Liver (tissue), 9 donors: ENCODE data around the gene FRK. TPM values are rescaled to one million over a fixed set of nuclear protein-coding genes. Genes with fewer than 3 reads are reported as not detected.

ENCODE experiments used
- DNase-seq: peaks from one replicate; pipeline ENCODE4 v3.0.0-alpha.2; 2017; ENCODE audit warnings: low spot score
- H3K27ac ChIP-seq, 2 donors: one replicate each; pipeline ENCODE4 v1.7.0; 2013; ENCODE audit warnings: inconsistent platforms in 2 of 2, low read length in 2 of 2, control low read depth in 1 of 2, low read depth in 1 of 2, mild to moderate bottlenecking in 1 of 2
- H3K27me3 ChIP-seq, 4 donors: one replicate each; pipeline versions ENCODE4 v1.6.1 to v1.7.0; 2013; ENCODE audit warnings: low read length in 3 of 4, inconsistent platforms in 1 of 4, mild to moderate bottlenecking in 1 of 4, moderate library complexity in 1 of 4; ENCODE audit not compliant: control insufficient read depth in 4 of 4, insufficient read depth in 4 of 4
- H3K36me3 ChIP-seq, 4 donors: one replicate each; pipeline versions ENCODE4 v1.6.1 to v1.7.0; 2013; ENCODE audit warnings: low read length in 3 of 4, mild to moderate bottlenecking in 3 of 4, low read depth in 1 of 4, moderate library complexity in 1 of 4; ENCODE audit not compliant: control insufficient read depth in 4 of 4, insufficient read depth in 3 of 4
- H3K4me1 ChIP-seq, 4 donors: one replicate each; pipeline versions ENCODE4 v1.6.1 to v1.7.0; 2013; ENCODE audit warnings: low read length in 3 of 4, mild to moderate bottlenecking in 3 of 4, moderate library complexity in 1 of 4; ENCODE audit not compliant: control insufficient read depth in 4 of 4, insufficient read depth in 4 of 4
- H3K4me3 ChIP-seq, 3 donors: one replicate each; pipeline versions ENCODE4 v1.6.1 to v1.7.0; 2013; ENCODE audit warnings: low read length in 3 of 3, control low read depth in 1 of 3, low read depth in 1 of 3, mild to moderate bottlenecking in 1 of 3
- H3K9ac ChIP-seq, 2 donors: one replicate each; pipeline ENCODE4 v1.7.0; 2013; ENCODE audit warnings: low read length in 2 of 2, mild to moderate bottlenecking in 2 of 2, moderate library complexity in 2 of 2, control low read depth in 1 of 2, low read depth in 1 of 2
- H3K9me3 ChIP-seq, 4 donors: one replicate each; pipeline versions ENCODE4 v1.6.1 to v1.7.0; 2013; ENCODE audit warnings: low read length in 3 of 4; ENCODE audit not compliant: control insufficient read depth in 4 of 4
- EGR1 ChIP-seq, 2 donors: IDR thresholded peaks; 2 replicates each; pipeline ENCODE4 v1.6.1; 2016 to 2018; ENCODE audit warnings: antibody characterized with exemption in 2 of 2, low read depth in 2 of 2
- FOXA1 ChIP-seq: IDR thresholded peaks from 2 replicates; pipeline ENCODE4 v1.6.1; 2016; ENCODE audit warnings: antibody characterized with exemption
- FOXA2 ChIP-seq: IDR thresholded peaks from 2 replicates; pipeline ENCODE4 v1.6.1; 2016; ENCODE audit warnings: antibody characterized with exemption
- GABPA ChIP-seq, 2 donors: IDR thresholded peaks in 1 of 2; conservative IDR thresholded peaks in 1 of 2; 2 replicates each; pipeline ENCODE4 v1.6.1; 2016; ENCODE audit warnings: antibody characterized with exemption in 2 of 2, mild to moderate bottlenecking in 1 of 2, moderate library complexity in 1 of 2
- HNF4A ChIP-seq, 2 donors: conservative IDR thresholded peaks; 2 replicates each; pipeline ENCODE4 v1.6.1; 2016; ENCODE audit warnings: antibody characterized with exemption in 2 of 2, mild to moderate bottlenecking in 2 of 2
- HNF4G ChIP-seq: IDR thresholded peaks from 2 replicates; pipeline ENCODE4 v1.6.1; 2016; ENCODE audit warnings: antibody characterized with exemption
- JUND ChIP-seq, 2 donors: IDR thresholded peaks; 2 replicates each; pipeline ENCODE4 v1.6.1; 2016; ENCODE audit warnings: antibody characterized with exemption in 2 of 2
- NR2F2 ChIP-seq: IDR thresholded peaks from 2 replicates; pipeline ENCODE4 v1.6.1; 2016; ENCODE audit warnings: antibody characterized with exemption
- RAD21 ChIP-seq, 2 donors: IDR thresholded peaks; 2 replicates each; pipeline ENCODE4 v1.6.1; 2016; ENCODE audit warnings: antibody characterized with exemption in 2 of 2, mild to moderate bottlenecking in 2 of 2
- RXRA ChIP-seq, 2 donors: IDR thresholded peaks; 2 replicates each; pipeline ENCODE4 v1.6.1; 2017 to 2018; ENCODE audit warnings: antibody characterized with exemption in 2 of 2, mild to moderate bottlenecking in 1 of 2
- SP1 ChIP-seq: IDR thresholded peaks from 2 replicates; pipeline ENCODE4 v1.6.1; 2018; ENCODE audit warnings: antibody characterized with exemption, mild to moderate bottlenecking
- TAF1 ChIP-seq: conservative IDR thresholded peaks from 2 replicates; pipeline ENCODE4 v1.6.1; 2016; ENCODE audit warnings: antibody characterized with exemption, mild to moderate bottlenecking
- YY1 ChIP-seq: IDR thresholded peaks from 2 replicates; pipeline ENCODE4 v1.6.1; 2016; ENCODE audit warnings: antibody characterized with exemption, mild to moderate bottlenecking
- WGBS: extraction: QIAGEN DNeasy Blood & Tissue Kit; methylation state at CpG from one replicate; pipeline ENCODE4 v1.1.7; 2013; 5-methylcytosine and 5-hydroxymethylcytosine counted together
- polyA plus RNA-seq, 2 donors: library from polyadenylated mRNA; stranded (reverse) in 1 of 2; unstranded in 1 of 2; fragments of 200-250 nt in 1 of 2; fragments of >200 nt in 1 of 2; fragmentation: Nextera tagmentation in 1 of 2; extraction: Ambion mirVana in 1 of 2; gene quantifications; one replicate each; pipeline versions ENCODE4 v1.2.1 to v1.2.3, GENCODE V29; 2013 to 2015
- total RNA-seq, 2 donors: library from RNA; depleted of rRNA; stranded (reverse); fragments of >200 nt; gene quantifications; one replicate each; pipeline ENCODE4 v1.2.3, GENCODE V29; 2014
- TF ChIP-seq, protein P1 (sequence below): IDR thresholded peaks from 2 replicates; pipeline ENCODE4 v1.6.1; 2016; ENCODE audit warnings: antibody characterized with exemption
- TF ChIP-seq, protein P2 (sequence below): IDR thresholded peaks from 2 replicates; pipeline ENCODE4 v1.6.1; 2016; ENCODE audit warnings: antibody characterized with exemption
- TF ChIP-seq, protein P3 (sequence below): IDR thresholded peaks from 2 replicates; pipeline ENCODE4 v1.6.1; 2016; ENCODE audit warnings: antibody characterized with exemption
- TF ChIP-seq, protein P4 (sequence below): fragments of 150-350 bp; IDR thresholded peaks from 2 replicates; pipeline ENCODE4 v1.5.1; 2017; ENCODE audit warnings: improper control_type of control experiment, low read depth, low read length; ENCODE audit not compliant: missing input control
- TF ChIP-seq, protein P5 (sequence below): IDR thresholded peaks from 2 replicates; pipeline ENCODE4 v1.6.1; 2016; ENCODE audit warnings: antibody characterized with exemption, mild to moderate bottlenecking
- donor health status: healthy.
- donor health status: healthy.
- donor health status: healthy.
- donor health status: healthy.
- donor health status: healthy.

Gene FRK
- total and polyA plus RNA-seq, 4 donors: 3.6 to 26.8 (median 5.3) TPM

DNA sequence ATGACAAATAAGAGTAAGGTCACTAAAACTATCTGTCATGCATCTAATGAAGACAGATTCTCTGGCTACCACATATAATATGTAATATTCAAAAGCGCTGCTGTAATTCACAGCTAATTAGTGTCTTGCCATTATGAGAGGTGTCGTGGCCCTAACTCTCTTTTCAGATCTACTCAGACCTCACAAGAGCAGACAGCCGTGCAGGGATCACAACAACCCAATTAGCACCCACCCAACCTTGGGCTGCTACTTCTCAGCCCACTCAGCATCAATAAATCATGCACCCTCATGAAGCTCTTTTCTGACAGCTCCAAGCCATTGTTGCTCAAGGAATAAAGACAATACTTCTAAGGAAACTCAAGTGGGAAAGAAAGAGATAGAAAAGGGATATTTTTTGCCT, 61.5 kb downstream of the FRK start:
- Histone ChIP-seq H3K9me3 (no peaks in the 10 kb centered on the region), H3K4me1 (peaks cover 0 to 6% (median 2%) of the 10 kb centered on the region in 4 donors), H3K4me3 (no peak overlapping the region), H3K36me3 (peaks cover 0 to 17% (median 6%) of the 10 kb centered on the region in 4 donors), H3K9ac (no peak overlapping the region), H3K27ac (no peak overlapping the region), H3K27me3 (no peaks in the 10 kb centered on the region)
- no peak for DNase-seq
- no peak for TF ChIP-seq YY1
- no peak for TF ChIP-seq RAD21 (IDR thresholded peaks at IDR 0.05)
- TF ChIP-seq, protein P1, sequence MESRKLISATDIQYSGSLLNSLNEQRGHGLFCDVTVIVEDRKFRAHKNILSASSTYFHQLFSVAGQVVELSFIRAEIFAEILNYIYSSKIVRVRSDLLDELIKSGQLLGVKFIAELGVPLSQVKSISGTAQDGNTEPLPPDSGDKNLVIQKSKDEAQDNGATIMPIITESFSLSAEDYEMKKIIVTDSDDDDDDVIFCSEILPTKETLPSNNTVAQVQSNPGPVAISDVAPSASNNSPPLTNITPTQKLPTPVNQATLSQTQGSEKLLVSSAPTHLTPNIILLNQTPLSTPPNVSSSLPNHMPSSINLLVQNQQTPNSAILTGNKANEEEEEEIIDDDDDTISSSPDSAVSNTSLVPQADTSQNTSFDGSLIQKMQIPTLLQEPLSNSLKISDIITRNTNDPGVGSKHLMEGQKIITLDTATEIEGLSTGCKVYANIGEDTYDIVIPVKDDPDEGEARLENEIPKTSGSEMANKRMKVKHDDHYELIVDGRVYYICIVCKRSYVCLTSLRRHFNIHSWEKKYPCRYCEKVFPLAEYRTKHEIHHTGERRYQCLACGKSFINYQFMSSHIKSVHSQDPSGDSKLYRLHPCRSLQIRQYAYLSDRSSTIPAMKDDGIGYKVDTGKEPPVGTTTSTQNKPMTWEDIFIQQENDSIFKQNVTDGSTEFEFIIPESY: no peak
- no peak for TF ChIP-seq NR2F2
- TF ChIP-seq HNF4A (conservative IDR thresholded peaks at IDR 0.05): no peak
- WGBS: 93% methylated on average over 3 of the region's 3 CpGs

DNA sequence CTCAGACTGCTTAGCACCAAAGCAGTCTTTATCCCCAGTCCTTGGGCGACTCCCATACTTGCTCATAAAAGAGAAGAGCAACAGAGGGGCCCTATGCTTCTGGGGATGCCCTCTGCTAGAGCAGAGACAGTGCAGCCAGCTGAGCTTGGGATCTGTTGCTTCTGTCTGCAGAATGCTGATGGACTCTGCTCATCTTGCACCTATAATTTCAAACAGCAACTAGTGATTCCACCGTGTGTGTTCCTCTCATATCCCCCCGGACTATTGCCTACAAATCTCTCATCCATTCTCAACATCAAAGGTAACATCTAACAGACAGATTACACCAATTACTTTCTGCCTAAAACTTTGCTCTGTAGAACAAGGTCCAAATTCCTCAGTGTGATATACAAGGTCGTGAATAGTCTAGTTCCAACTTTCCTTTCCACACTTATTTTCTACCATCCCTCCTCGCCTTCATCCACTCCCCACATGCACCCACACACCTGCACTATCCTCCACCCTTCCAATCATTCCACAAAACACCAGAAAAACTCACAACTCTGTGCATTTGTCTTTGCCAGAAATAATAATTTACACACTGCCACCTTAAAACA, 62.6 kb downstream of the FRK start:
- 57% methylated on average over 5 of the region's 5 CpGs for whole genome bisulfite sequencing
- no peak for DNase-seq
- no peak overlapping the region for H3K9ac ChIP-seq
- no peak overlapping the region for H3K4me3 ChIP-seq
- H3K27me3 ChIP-seq: no peaks in the 10 kb centered on the region
- peaks cover 0 to 6% (median 2%) of the 10 kb centered on the region in 4 donors for H3K4me1 ChIP-seq
- no peak overlapping the region for H3K27ac ChIP-seq
- TF ChIP-seq SP1: no peak
- peak; percentile 66 to 67 for TF ChIP-seq HNF4A (conservative IDR thresholded peaks at IDR 0.05)
- H3K9me3 ChIP-seq: no peaks in the 10 kb centered on the region
- peaks cover 0 to 11% (median 6%) of the 10 kb centered on the region in 4 donors for H3K36me3 ChIP-seq

DNA sequence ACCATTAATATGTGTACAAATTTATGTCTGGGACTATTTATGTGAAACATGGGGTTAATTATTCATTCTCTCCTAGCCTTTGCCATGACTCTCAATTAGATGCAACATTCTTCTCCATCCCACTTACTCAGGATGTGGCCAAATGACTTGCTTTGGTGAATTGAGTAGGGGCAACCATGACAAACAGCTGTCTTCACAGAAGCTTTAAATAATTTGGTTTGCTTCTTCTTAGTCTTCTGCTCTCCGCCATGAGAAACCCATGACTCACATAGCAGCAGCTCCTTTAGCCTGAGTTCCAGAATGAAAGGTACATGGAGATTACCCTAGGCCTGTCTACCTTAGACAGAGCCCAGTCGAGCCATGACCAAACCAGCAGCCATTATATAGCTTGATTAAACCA, 74.7 kb downstream of the FRK start:
- DNase-seq: no peak
- no peaks in the 10 kb centered on the region for H3K9me3 ChIP-seq
- H3K4me1 ChIP-seq: peaks cover 0 to 4% (median 0%) of the 10 kb centered on the region in 4 donors
- no peak overlapping the region for H3K4me3 ChIP-seq
- H3K36me3 ChIP-seq: peaks cover 0 to 3% (median 0%) of the 10 kb centered on the region in 4 donors
- TF ChIP-seq, protein P2, sequence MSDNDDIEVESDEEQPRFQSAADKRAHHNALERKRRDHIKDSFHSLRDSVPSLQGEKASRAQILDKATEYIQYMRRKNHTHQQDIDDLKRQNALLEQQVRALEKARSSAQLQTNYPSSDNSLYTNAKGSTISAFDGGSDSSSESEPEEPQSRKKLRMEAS: no peak
- TF ChIP-seq YY1 (no peak), NR2F2 (no peak), EGR1 (IDR thresholded peaks at IDR 0.05; ENCODE audit: low read depth in 2 of 2) (no peak), RXRA (IDR thresholded peaks at IDR 0.05) (no peak), JUND (IDR thresholded peaks at IDR 0.05) (no peak), HNF4A (conservative IDR thresholded peaks at IDR 0.05) (no peak), FOXA2 (no peak), GABPA (IDR thresholded peaks at IDR 0.05 in 1 of 2, conservative IDR thresholded peaks at IDR 0.05 in 1 of 2) (no peak), RAD21 (IDR thresholded peaks at IDR 0.05) (no peak), TAF1 (no peak), FOXA1 (no peak), SP1 (no peak), HNF4G (no peak)
- TF ChIP-seq, protein P3, sequence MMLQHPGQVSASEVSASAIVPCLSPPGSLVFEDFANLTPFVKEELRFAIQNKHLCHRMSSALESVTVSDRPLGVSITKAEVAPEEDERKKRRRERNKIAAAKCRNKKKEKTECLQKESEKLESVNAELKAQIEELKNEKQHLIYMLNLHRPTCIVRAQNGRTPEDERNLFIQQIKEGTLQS: no peak
- TF ChIP-seq, protein P4, sequence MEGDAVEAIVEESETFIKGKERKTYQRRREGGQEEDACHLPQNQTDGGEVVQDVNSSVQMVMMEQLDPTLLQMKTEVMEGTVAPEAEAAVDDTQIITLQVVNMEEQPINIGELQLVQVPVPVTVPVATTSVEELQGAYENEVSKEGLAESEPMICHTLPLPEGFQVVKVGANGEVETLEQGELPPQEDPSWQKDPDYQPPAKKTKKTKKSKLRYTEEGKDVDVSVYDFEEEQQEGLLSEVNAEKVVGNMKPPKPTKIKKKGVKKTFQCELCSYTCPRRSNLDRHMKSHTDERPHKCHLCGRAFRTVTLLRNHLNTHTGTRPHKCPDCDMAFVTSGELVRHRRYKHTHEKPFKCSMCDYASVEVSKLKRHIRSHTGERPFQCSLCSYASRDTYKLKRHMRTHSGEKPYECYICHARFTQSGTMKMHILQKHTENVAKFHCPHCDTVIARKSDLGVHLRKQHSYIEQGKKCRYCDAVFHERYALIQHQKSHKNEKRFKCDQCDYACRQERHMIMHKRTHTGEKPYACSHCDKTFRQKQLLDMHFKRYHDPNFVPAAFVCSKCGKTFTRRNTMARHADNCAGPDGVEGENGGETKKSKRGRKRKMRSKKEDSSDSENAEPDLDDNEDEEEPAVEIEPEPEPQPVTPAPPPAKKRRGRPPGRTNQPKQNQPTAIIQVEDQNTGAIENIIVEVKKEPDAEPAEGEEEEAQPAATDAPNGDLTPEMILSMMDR: no peak
- TF ChIP-seq, protein P1: no peak
- TF ChIP-seq, protein P5, sequence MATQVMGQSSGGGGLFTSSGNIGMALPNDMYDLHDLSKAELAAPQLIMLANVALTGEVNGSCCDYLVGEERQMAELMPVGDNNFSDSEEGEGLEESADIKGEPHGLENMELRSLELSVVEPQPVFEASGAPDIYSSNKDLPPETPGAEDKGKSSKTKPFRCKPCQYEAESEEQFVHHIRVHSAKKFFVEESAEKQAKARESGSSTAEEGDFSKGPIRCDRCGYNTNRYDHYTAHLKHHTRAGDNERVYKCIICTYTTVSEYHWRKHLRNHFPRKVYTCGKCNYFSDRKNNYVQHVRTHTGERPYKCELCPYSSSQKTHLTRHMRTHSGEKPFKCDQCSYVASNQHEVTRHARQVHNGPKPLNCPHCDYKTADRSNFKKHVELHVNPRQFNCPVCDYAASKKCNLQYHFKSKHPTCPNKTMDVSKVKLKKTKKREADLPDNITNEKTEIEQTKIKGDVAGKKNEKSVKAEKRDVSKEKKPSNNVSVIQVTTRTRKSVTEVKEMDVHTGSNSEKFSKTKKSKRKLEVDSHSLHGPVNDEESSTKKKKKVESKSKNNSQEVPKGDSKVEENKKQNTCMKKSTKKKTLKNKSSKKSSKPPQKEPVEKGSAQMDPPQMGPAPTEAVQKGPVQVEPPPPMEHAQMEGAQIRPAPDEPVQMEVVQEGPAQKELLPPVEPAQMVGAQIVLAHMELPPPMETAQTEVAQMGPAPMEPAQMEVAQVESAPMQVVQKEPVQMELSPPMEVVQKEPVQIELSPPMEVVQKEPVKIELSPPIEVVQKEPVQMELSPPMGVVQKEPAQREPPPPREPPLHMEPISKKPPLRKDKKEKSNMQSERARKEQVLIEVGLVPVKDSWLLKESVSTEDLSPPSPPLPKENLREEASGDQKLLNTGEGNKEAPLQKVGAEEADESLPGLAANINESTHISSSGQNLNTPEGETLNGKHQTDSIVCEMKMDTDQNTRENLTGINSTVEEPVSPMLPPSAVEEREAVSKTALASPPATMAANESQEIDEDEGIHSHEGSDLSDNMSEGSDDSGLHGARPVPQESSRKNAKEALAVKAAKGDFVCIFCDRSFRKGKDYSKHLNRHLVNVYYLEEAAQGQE: no peak
- WGBS: 95% methylated on average over 2 of the region's 2 CpGs
- H3K9ac ChIP-seq: no peak overlapping the region
- no peak overlapping the region for H3K27ac ChIP-seq
- no peaks in the 10 kb centered on the region for H3K27me3 ChIP-seq
